GM19468 (cell line): ENCODE data around the gene PRKAR2B.
"Not testable (repeated sequence)": the region's sequence is repeated elsewhere in the genome, so short reads cannot be mapped to it uniquely, and the experiment has no call there.

ENCODE experiments used
- ATAC-seq: cut with Tn5 transposase; IDR thresholded peaks from one replicate; pipeline ENCODE4 v1.9.1; 2021; ENCODE audit warnings: mild to moderate bottlenecking, moderate library complexity, moderate number of reproducible peaks; ENCODE audit not compliant: unreplicated experiment; ENCODE audit errors: extremely low read depth

The PRKAR2B gene

DNA sequence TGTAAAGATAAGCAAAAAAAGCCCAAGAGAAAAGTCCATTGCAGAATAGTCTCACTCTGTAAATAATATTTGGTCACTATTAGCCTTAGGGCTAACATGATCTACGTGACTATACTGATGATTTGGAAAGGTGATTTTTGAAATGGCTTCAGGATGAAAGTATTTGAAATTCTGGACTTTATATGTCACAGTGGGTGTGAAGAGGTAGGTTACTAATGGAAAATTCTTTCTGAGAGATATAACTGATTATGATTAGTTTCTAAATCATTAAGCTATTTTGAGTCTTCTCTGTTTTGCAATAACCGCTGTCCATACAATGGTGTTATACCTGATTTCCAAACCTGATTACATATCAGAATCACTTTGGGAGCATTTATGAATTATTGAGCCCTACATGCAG is 104.2 kb downstream of the PRKAR2B start:
- ATAC-seq = no peak

- no peak for ATAC-seq
These were observed 105.4 kb downstream of the PRKAR2B start for GRCh38 chr7:107149863-107150262.

- ATAC-seq = no peak
These were observed 106.0 kb downstream of the PRKAR2B start for GRCh38 chr7:107150375-107151073.

DNA sequence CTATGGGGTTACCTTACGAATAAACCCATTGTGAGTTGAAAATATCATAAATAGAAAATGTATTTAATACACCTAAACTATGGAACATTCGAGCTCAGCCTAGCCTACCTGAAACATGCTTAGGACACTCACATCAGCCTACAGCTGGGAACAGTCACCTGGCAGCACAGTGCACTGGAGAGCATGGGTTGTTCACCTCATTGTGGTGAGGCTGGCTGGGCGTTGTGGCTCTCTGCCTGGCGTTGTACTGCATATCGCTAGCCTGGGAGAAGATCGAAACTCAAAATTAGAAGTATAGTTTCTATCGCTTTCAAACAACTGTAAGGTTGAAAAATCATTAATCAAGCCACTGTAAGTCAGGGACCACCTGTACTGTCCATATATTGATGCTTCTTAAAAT is 107.0 kb downstream of the PRKAR2B start:
- ATAC-seq = no peak

DNA sequence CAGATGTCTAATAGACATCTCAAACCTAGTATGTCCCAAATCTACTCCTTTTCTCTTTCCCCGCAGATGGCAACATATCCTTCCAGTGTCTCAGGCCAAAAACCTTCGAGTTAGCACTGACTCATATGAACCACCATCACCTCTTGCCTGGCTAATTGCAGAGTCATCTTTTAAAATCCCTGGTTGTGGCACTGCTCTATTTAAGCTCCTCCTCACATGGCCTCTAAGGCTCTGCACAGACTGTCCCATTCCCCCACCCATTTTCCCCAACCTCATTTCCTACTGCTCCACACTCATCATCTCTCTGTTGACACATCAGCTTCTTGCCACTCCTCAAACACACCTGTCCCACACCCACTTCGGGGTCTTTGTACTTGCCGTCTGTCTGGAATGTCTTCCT is 107.5 kb downstream of the PRKAR2B start:
- no peak for ATAC-seq

DNA sequence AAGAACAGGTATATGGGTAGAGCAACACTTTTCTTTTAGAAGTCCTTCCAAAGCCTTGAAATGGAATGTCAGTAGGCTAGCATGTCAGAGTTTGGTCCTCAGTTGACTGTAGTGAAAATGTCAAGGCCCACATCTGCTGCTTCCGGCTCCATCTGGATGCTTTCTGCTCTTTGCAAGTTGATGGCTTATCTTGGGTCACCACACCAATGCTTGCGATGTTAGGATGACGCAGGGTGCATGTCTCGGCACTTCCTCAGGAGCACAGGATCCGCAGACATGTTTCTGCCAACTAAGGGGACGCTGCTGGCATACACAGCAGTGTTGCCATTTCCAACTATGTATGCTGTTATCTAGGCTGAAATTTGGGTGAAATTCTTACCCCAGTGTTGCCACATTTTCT is 110.3 kb downstream of the PRKAR2B start:
- ATAC-seq = no peak

GRCh38 chr7:107155726-107156125 is 111.2 kb downstream of the PRKAR2B start:
- not testable (repeated sequence) for ATAC-seq

GRCh38 chr7:107157091-107157490 is 112.6 kb downstream of the PRKAR2B start:
- ATAC-seq = no peak

DNA sequence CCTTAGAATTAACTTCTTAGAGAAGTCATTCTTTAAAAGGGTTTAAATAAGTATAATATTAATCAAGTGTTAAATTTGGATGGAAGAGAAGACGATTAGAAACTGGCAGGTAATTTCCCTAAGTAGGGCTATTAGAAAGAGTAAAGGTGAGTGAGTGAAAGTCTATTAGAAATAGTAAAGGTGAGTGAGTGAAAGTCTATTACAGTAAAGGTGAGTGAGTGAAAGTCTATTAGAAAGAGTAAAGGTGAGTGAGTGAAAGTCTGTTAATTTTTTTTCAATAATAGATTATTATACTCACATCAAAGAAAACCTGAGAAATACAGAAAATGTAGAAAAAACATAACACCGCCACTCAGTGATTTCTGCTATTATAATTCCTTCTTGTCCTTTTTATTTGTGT is 113.5 kb downstream of the PRKAR2B start:
- no peak for ATAC-seq

DNA sequence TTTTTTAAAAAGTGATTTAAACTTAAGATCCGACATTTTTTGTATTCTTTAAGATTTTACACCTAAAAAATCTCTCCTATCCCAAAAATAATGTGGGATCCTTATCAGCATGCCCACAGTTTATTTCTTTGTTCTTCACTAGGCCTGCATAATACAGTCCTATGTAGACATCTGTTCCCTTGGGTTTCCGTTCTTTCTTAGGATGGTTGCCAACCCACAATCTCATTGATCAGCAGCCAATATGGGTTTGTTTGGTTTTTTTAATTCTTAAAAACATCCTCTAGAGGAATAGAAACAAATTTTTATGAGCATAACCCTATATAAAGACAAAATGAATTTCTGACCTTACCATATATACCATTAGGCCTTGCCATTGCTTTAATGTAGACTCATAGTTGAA is 115.9 kb downstream of the PRKAR2B start:
- ATAC-seq = no peak

GRCh38 chr7:107161415-107161814 is 116.9 kb downstream of the PRKAR2B start:
- ATAC-seq = no peak

DNA sequence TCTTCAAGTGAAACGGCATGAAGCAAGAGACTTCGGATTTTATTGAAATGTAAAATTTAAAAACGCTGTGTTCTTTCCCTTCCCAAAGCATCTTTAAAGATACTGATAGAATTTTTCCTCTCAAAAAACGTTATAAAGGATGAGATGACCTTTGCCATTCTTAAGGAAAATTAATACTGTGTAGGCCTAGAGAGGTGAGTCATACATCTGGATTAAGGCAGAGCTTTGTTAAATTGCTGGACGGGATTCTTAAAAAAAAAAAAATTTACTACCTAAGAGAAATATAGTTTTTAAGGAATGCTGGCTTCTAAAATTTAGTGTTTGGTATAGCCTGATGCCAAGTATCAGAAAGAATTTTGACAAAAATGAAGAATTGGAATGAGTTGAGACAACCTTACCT is 118.0 kb downstream of the PRKAR2B start:
- no peak for ATAC-seq

DNA sequence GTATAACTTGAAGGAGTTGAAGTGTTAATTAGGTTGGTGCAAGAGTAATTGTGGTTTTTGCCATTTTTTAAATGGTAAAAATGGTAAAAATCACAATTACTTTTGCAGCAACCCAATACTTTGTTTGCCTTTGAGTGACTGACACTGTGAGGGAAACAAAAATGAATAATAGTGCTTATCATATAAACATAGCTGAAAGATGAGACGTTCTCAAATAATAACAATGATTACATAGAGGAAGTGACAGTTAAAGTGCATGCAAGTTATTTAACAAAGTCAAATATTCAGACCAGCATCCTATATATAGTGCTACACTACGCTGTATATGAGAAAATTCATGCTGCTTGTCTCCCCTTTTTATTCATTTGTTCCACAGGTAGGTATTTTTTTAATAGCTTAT is 119.6 kb downstream of the PRKAR2B start:
- ATAC-seq = no peak

DNA sequence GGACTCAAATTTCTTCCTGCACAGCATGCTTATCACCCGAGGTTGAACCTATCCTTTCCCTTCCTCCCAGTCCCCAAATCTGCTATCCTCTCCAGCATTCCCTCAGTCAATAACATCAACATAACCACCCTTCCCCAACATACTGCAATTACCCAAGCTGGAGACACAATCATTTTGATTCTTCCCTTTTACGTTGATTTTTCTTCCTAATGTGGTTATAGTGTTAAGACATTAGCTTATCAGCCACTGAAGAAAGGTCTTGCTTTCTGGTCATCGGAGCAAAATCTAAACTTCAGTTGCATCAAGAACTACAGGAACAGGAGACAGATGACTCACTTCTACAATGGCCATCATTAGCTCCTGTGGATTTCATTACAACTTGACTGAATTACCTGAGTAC is 120.8 kb downstream of the PRKAR2B start:
- no peak for ATAC-seq

DNA sequence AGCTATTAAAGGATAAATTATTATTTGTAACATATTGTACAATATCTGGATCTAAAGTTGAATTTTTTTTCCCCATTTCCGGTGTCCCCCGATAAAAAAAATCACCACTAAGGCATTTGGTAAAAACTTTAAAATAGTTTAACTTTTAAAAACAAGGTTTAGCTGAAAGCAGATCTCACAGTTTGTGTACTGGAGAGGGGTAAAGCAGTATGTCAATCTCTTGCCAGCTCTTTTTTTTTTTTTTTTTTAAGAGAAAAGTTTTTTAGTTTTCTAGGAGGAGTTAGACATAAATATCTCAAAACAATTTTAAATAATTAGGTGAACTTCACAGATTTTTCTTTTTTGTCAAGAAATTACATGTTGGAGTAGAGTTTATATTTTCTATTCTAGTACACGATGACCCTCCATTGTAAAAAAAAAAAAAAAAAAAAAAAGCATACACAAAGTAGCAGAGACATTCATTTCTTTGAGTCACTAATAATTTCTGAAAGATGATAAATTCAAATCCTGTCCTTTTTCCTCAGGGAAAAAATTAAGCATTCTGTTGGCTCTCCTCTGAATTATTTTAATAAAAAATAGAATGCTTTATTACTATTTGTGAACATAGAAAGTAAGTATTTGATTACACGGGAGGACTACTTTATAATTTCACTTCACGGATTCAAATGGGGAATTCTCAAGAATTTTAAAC is 122.4 kb downstream of the PRKAR2B start:
- no peak for ATAC-seq

DNA sequence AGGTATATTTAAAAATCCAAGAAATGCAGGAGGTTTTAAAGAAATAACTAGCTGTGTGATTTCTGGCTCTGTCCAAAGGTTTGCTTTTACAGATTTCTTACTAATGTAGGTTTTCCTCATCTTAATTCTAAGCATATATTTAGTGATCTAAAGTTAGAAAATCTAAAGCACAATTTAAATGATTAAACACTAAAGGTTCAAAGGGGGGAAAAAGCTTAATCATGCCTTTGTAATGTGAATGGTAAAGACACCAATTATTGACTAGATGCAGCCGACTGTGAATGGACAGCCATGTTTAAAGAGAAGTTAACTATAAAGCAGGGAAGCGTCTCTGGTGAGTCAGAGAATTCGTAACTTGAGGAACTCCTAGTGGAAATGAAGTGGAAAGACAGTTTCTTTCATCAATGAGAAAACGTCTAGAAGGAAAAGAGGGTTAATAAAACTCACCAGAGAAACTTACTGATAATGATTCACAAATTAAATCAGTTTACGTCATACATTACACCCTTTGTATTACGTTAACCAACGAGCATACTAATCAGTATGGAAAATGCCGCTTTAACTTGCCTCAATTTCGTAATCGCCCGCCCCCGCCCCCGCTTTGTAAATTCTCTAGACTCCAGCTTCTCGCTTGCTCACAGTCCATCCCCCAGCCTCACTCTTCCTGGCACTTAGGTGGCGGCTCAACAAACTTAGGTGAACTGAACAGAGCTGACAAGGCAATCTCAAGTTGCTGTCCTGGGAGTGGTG is 123.2 kb downstream of the PRKAR2B start:
- ATAC-seq = no peak

DNA sequence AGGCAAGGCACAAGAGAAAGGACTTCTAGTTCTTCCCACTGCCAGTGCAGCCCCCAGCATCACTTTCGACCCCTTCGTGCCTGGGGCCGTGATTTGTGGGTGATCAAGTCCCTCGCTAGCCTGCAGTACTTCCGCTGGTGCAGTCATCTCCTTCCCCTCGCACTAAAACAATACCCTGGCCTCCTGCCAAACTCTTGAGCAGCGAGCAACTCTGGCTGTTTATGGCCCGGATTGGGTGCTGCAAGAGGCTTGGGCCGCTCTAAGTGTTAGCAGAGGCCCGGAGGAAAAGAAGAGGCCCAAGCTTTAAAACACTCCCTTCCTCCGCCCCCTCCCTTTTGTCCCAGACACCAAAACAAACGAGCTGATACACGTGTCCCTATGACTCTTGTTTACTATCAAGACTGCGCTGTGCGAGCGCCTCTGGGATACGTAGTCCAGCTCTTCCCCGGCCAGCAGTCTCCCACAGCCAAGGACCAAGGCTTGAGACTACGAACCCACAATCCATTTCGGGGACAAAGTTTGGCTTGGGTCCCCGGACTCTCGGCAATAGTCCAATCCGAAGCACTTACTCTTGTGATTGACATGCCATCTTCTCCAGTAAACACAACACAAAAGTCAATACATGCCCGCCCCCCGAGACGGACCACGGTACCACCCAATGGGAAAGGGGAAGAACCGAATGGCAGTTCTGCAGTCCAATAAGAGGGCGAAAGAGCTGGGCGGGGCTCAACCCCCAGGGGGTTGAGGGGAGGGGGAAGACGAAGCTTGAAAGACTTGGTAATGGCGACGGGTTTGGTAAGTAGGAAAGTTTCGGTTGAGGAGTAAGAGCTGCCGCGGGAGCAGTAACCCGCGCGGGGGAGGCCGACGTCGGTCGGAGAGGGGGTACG is 124.0 kb downstream of the PRKAR2B start, which contains the start of gene HBP1:
TSS of gene HBP1 (plus strand) at position 771 of the 887 bp plus-strand sequence. CDS start 10,891 bp downstream, outside the sequence.
- peak; percentile 91 for ATAC-seq

- ATAC-seq = no peak
These were observed 124.9 kb downstream of the PRKAR2B start for GRCh38 chr7:107169120-107170050.
